Activated effector memory CD4-positive, alpha-beta T cell treated with anti-CD3 and anti-CD28 coated beads, Interleukin-2, amount 50 U/mL, for 16 hours (primary cell): ENCODE data around the gene SHISA5.
A peak's percentile ranks its signal among the peaks of the same experiment; 100 is the strongest.

Experiments used
- DNase-seq: peaks from one replicate; pipeline ENCODE4 v3.0.0-alpha.2; 2020

SHISA5 gene

GRCh38 chr3:48456456-48456855, 47.5 kb downstream of the SHISA5 start:
- no peak for DNase-seq

- DNase-seq = no peak
Observed at GRCh38 chr3:48451270-48451669, 52.7 kb downstream of the SHISA5 start.

GRCh38 chr3:48446425-48447193, 57.4 kb downstream of the SHISA5 start, which contains the start of gene ATRIP:
Gene ATRIP (plus strand): TSS chr3:48446737. CDS start chr3:48446846, 109 bp downstream.
- peak; percentile 96 for DNase-seq

GRCh38 chr3:48446043-48446424, 57.9 kb downstream of the SHISA5 start:
- no peak for DNase-seq

GRCh38 chr3:48445277-48445882, 58.6 kb downstream of the SHISA5 start:
- no peak for DNase-seq

- DNase-seq = no peak
Observed at GRCh38 chr3:48441940-48442339, 62.0 kb downstream of the SHISA5 start.

GRCh38 chr3:48440590-48440958, 63.4 kb downstream of the SHISA5 start:
- no peak for DNase-seq

GRCh38 chr3:48439820-48440589, 64.0 kb downstream of the SHISA5 start, which contains the start of the genes CCDC51 and TMA7:
Gene CCDC51 (minus strand): TSS chr3:48440119. CDS start chr3:48435128, 4,991 bp downstream.
Gene TMA7 (plus strand): TSS chr3:48440257. CDS start chr3:48440297, 40 bp downstream.
- peak; percentile 100 for DNase-seq

GRCh38 chr3:48437812-48438211, 66.2 kb downstream of the SHISA5 start:
- DNase-seq = no peak

GRCh38 chr3:48436855-48437254, 67.1 kb downstream of the SHISA5 start:
- DNase-seq = no peak

GRCh38 chr3:48436477-48436787, 67.5 kb downstream of the SHISA5 start:
- DNase-seq = peak; percentile 62

- peak; percentile 95 for DNase-seq
Observed at GRCh38 chr3:48435774-48436476, 68.0 kb downstream of the SHISA5 start.

GRCh38 chr3:48435223-48435595, 68.8 kb downstream of the SHISA5 start:
- no peak for DNase-seq

GRCh38 chr3:48434591-48435222, 69.3 kb downstream of the SHISA5 start:
- peak; percentile 62 for DNase-seq

GRCh38 chr3:48433472-48434118, 70.4 kb downstream of the SHISA5 start:
- DNase-seq = no peak

GRCh38 chr3:48432411-48433371, 71.3 kb downstream of the SHISA5 start:
- DNase-seq = no peak

GRCh38 chr3:48431224-48432029, 72.5 kb downstream of the SHISA5 start:
- DNase-seq = no peak

GRCh38 chr3:48430708-48431101, 73.3 kb downstream of the SHISA5 start:
- no peak for DNase-seq

- no peak for DNase-seq
Observed at GRCh38 chr3:48429960-48430707, 73.8 kb downstream of the SHISA5 start, which contains the start of gene PLXNB1. Gene PLXNB1 (minus strand): TSS chr3:48430086. CDS start chr3:48424611, 5,475 bp downstream.
